UCSD-AML1 (cell line): Measurements from ENCODE around the gene EDA2R.

Source experiments
- DNase-seq: peaks from one replicate; lab custom pipeline; 2025; ENCODE audit not compliant: unreplicated experiment; lab: John Stamatoyannopoulos, UW

The EDA2R gene

DNA sequence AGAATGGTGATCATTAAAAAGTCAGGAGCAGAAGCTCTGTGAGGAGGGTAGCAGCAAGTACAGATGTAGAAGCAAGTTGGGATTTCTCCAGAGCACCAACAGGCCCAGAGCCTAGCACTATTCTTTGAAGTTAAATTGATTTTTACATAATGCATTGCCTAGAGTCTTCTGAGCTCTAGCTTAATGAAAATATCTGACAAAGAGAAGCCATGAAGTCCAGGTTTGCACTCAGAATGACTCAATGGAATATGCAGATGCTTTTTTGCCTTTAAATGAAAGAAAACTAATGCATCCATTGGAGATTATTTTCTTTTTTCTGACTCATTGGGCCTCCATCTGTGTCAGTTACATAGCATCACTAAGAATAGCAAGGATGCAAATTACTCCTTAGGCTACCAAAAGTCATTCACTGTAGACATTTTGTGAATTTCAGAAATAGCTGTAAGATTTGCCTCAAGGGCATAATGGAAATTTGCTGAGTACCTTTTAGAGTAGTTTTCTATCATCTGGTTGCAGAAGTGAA, 91.0 kb downstream of the EDA2R start:
- no peak for DNase-seq
